Urinary bladder (tissue), 2 donors: ENCODE results near the gene WDR76. TPM values are rescaled to one million over a fixed set of nuclear protein-coding genes. Genes with fewer than 3 reads are reported as not detected.

ENCODE experiments used
- polyA plus RNA-seq: library from polyadenylated mRNA; stranded (reverse); fragments of 200-250 nt; gene quantifications from one replicate; pipeline ENCODE4 v1.2.3, GENCODE V29; 2013
- small RNA-seq: library from RNA; depleted of rRNA; stranded (forward); fragments of <200 nt; gene quantifications from one replicate; pipeline ENCODE3, GENCODE V24; 2014
- total RNA-seq: library from RNA; depleted of rRNA; stranded (reverse); fragments of >200 nt; gene quantifications from one replicate; pipeline ENCODE4 v1.2.3, GENCODE V29; 2014
- donor health status: healthy.

The WDR76 gene
- total and polyA plus RNA-seq, 2 donors = 3.1 to 17.1 TPM

Small RNAs within 50 kb of the gene (small RNA-seq; reads per million reads assigned to genes)
- gene MIR1282 = not detected
- not detected for gene RF00019

Other genes with a start within 250 kb of the WDR76 start
- gene PPIP5K1, start 236.8 kb upstream of the WDR76 start, total RNA-seq = 20.7 TPM
- 12.2 TPM for gene PPIP5K1, start 236.8 kb upstream of the WDR76 start, polyA plus RNA-seq
- 0.63 TPM for gene CKMT1B, start 233.0 kb upstream of the WDR76 start, total RNA-seq
- 2.7 TPM for gene CKMT1B, start 233.0 kb upstream of the WDR76 start, polyA plus RNA-seq
- 0.05 TPM for gene STRC, start 208.2 kb upstream of the WDR76 start, total RNA-seq
- 0.20 TPM for gene STRC, start 208.2 kb upstream of the WDR76 start, polyA plus RNA-seq
- 4.7 TPM for gene CATSPER2, start 178.2 kb upstream of the WDR76 start, total RNA-seq
- 0.82 TPM for gene CATSPER2, start 178.2 kb upstream of the WDR76 start, polyA plus RNA-seq
- gene CKMT1A, start 133.1 kb upstream of the WDR76 start, total RNA-seq = 0.79 TPM
- 2.4 TPM for gene CKMT1A, start 133.1 kb upstream of the WDR76 start, polyA plus RNA-seq
- 167 TPM for gene PDIA3, start 80.6 kb upstream of the WDR76 start, total RNA-seq
- 159 TPM for gene PDIA3, start 80.6 kb upstream of the WDR76 start, polyA plus RNA-seq
- 5.4 TPM for gene ELL3, start 50.0 kb upstream of the WDR76 start, total RNA-seq
- gene ELL3, start 50.0 kb upstream of the WDR76 start, polyA plus RNA-seq = 4.1 TPM
- 248 TPM for gene SERF2, start 34.7 kb upstream of the WDR76 start, total RNA-seq
- gene SERF2, start 34.7 kb upstream of the WDR76 start, polyA plus RNA-seq = 1,227 TPM
- not detected for gene SERINC4, start 26.8 kb upstream of the WDR76 start, total RNA-seq
- 0.61 TPM for gene SERINC4, start 26.8 kb upstream of the WDR76 start, polyA plus RNA-seq
- 5.3 TPM for gene HYPK, start 26.4 kb upstream of the WDR76 start, total RNA-seq
- 11.9 TPM for gene HYPK, start 26.4 kb upstream of the WDR76 start, polyA plus RNA-seq
- 22.4 TPM for gene MFAP1, start 2.3 kb upstream of the WDR76 start, total RNA-seq
- gene MFAP1, start 2.3 kb upstream of the WDR76 start, polyA plus RNA-seq = 26.2 TPM